Measurements from ENCODE around the gene LIG3. TPM values are rescaled to one million over a fixed set of nuclear protein-coding genes. Genes with fewer than 3 reads are reported as not detected.

Gene LIG3
- polyA plus RNA-seq, 4 donors: 4.9 to 23.9 (median 9.9) TPM

GRCh38 chr17:34979650-34980352, 511 bp upstream of the LIG3 start:
- peaks cover 2 to 6% (median 5%) of the 10 kb centered on the region in 3 donors for H3K4me1 ChIP-seq (ENCODE audit: control insufficient read depth in 3 of 3, insufficient read depth in 2 of 3, low read depth in 1 of 3, low read length in 2 of 3)
- WGBS, 3 donors: 17 to 20% (median 19%) methylated on average over 15 of the region's 15 CpGs

GRCh38 chr17:34980681-34981537, 597 bp downstream of the LIG3 start:
- Histone ChIP-seq H3K36me3 (ENCODE audit: control insufficient read depth in 3 of 3, insufficient read depth in 2 of 3, low read depth in 1 of 3, low read length in 3 of 3) (peaks cover 2 to 7% (median 3%) of the 10 kb centered on the region in 3 donors), H3K4me1 (ENCODE audit: control insufficient read depth in 3 of 3, insufficient read depth in 2 of 3, low read depth in 1 of 3, low read length in 2 of 3) (peaks cover 2 to 6% (median 5%) of the 10 kb centered on the region in 3 donors), H3K9me3 (ENCODE audit: control insufficient read depth in 2 of 2, insufficient read depth in 1 of 2, low read depth in 1 of 2, low read length in 1 of 2) (no peaks in the 10 kb centered on the region), H3K4me3 (ENCODE audit: low read depth in 1 of 3, low read length in 3 of 3) (peak overlapping the region; percentile 61 to 98 (median 71)), H3K27ac (ENCODE audit: low read depth in 1 of 3, low read length in 2 of 3) (peak overlapping the region; percentile 94 to 100 (median 98)), H3K27me3 (ENCODE audit: control insufficient read depth in 3 of 3, insufficient read depth in 3 of 3, low read length in 3 of 3) (no peaks in the 10 kb centered on the region)
- FAIRE-seq (no peak), DNase-seq (peak; percentile 74 to 89)
- 1% methylated on average over 38 to 69 of the region's 69 CpGs for WGBS, 3 donors

More at GRCh38 chr17:34979650-34980352, 511 bp upstream of the LIG3 start:
- H3K36me3 ChIP-seq (ENCODE audit: control insufficient read depth in 3 of 3, insufficient read depth in 2 of 3, low read depth in 1 of 3, low read length in 3 of 3): peaks cover 0 to 7% (median 0%) of the 10 kb centered on the region in 3 donors
- FAIRE-seq (no peak), DNase-seq (no peak)
- H3K4me3 ChIP-seq (ENCODE audit: low read depth in 1 of 3, low read length in 3 of 3): peak overlapping the region; percentile 21 to 98 (median 71)
- no peaks in the 10 kb centered on the region for H3K9me3 ChIP-seq (ENCODE audit: control insufficient read depth in 2 of 2, insufficient read depth in 1 of 2, low read depth in 1 of 2, low read length in 1 of 2)
- H3K27me3 ChIP-seq (ENCODE audit: control insufficient read depth in 3 of 3, insufficient read depth in 3 of 3, low read length in 3 of 3): no peaks in the 10 kb centered on the region
- H3K27ac ChIP-seq (ENCODE audit: low read depth in 1 of 3, low read length in 2 of 3): peak overlapping the region in 2 of 3 donors; percentile 98 to 100

GRCh38 chr17:34981538-34982241, 1.4 kb downstream of the LIG3 start:
- Histone ChIP-seq H3K4me1 (ENCODE audit: control insufficient read depth in 3 of 3, insufficient read depth in 2 of 3, low read depth in 1 of 3, low read length in 2 of 3) (peaks cover 2 to 6% (median 5%) of the 10 kb centered on the region in 3 donors), H3K36me3 (ENCODE audit: control insufficient read depth in 3 of 3, insufficient read depth in 2 of 3, low read depth in 1 of 3, low read length in 3 of 3) (peaks cover 3 to 10% (median 3%) of the 10 kb centered on the region in 3 donors), H3K27ac (ENCODE audit: low read depth in 1 of 3, low read length in 2 of 3) (peak overlapping the region; percentile 94 to 100 (median 98)), H3K27me3 (ENCODE audit: control insufficient read depth in 3 of 3, insufficient read depth in 3 of 3, low read length in 3 of 3) (no peaks in the 10 kb centered on the region), H3K9me3 (ENCODE audit: control insufficient read depth in 2 of 2, insufficient read depth in 1 of 2, low read depth in 1 of 2, low read length in 1 of 2) (no peaks in the 10 kb centered on the region), H3K4me3 (ENCODE audit: low read depth in 1 of 3, low read length in 3 of 3) (peak overlapping the region in 2 of 3 donors; percentile 71 to 98)
- FAIRE-seq (no peak), DNase-seq (peak; percentile 54 to 57)
- WGBS, 3 donors: 6 to 22% (median 20%) methylated on average over 8 of the region's 8 CpGs

- Histone ChIP-seq H3K27ac (ENCODE audit: low read depth in 1 of 3, low read length in 2 of 3) (no peak overlapping the region), H3K4me3 (ENCODE audit: low read depth in 1 of 3, low read length in 3 of 3) (no peak overlapping the region), H3K27me3 (ENCODE audit: control insufficient read depth in 3 of 3, insufficient read depth in 3 of 3, low read length in 3 of 3) (no peaks in the 10 kb centered on the region), H3K36me3 (ENCODE audit: control insufficient read depth in 3 of 3, insufficient read depth in 2 of 3, low read depth in 1 of 3, low read length in 3 of 3) (peaks cover 10 to 35% (median 14%) of the 10 kb centered on the region in 3 donors), H3K9me3 (ENCODE audit: control insufficient read depth in 2 of 2, insufficient read depth in 1 of 2, low read depth in 1 of 2, low read length in 1 of 2) (no peaks in the 10 kb centered on the region), H3K4me1 (ENCODE audit: control insufficient read depth in 3 of 3, insufficient read depth in 2 of 3, low read depth in 1 of 3, low read length in 2 of 3) (peaks cover 0 to 5% (median 2%) of the 10 kb centered on the region in 3 donors)
- FAIRE-seq (no peak), DNase-seq (no peak)
- WGBS, 3 donors: 64 to 76% (median 69%) methylated on average over 2 of the region's 2 CpGs
Observed at GRCh38 chr17:34987232-34987631, 6.9 kb downstream of the LIG3 start.

- WGBS, 3 donors: 50 to 76% (median 71%) methylated on average over 2 of the region's 2 CpGs
- peak; percentile 13 to 21 for DNase-seq
Observed at GRCh38 chr17:34988644-34989043, 8.3 kb downstream of the LIG3 start.

GRCh38 chr17:34989473-34989872, 9.2 kb downstream of the LIG3 start:
- H3K36me3 ChIP-seq (ENCODE audit: control insufficient read depth in 3 of 3, insufficient read depth in 2 of 3, low read depth in 1 of 3, low read length in 3 of 3): peaks cover 13 to 43% (median 19%) of the 10 kb centered on the region in 3 donors
- no peak for DNase-seq
- no peak overlapping the region for H3K27ac ChIP-seq (ENCODE audit: low read depth in 1 of 3, low read length in 2 of 3)
- no peak overlapping the region for H3K4me3 ChIP-seq (ENCODE audit: low read depth in 1 of 3, low read length in 3 of 3)
- H3K4me1 ChIP-seq (ENCODE audit: control insufficient read depth in 3 of 3, insufficient read depth in 2 of 3, low read depth in 1 of 3, low read length in 2 of 3): no peaks in the 10 kb centered on the region
- H3K9me3 ChIP-seq (ENCODE audit: control insufficient read depth in 2 of 2, insufficient read depth in 1 of 2, low read depth in 1 of 2, low read length in 1 of 2): no peaks in the 10 kb centered on the region
- WGBS, 3 donors: 91 to 97% (median 95%) methylated on average over 10 of the region's 10 CpGs
- H3K27me3 ChIP-seq (ENCODE audit: control insufficient read depth in 3 of 3, insufficient read depth in 3 of 3, low read length in 3 of 3): no peaks in the 10 kb centered on the region
- FAIRE-seq: no peak

More at GRCh38 chr17:34988644-34989043, 8.3 kb downstream of the LIG3 start:
- Histone ChIP-seq H3K27ac (ENCODE audit: low read depth in 1 of 3, low read length in 2 of 3) (peak overlapping the region in 1 of 3 donors; percentile 45), H3K9me3 (ENCODE audit: control insufficient read depth in 2 of 2, insufficient read depth in 1 of 2, low read depth in 1 of 2, low read length in 1 of 2) (no peaks in the 10 kb centered on the region), H3K36me3 (ENCODE audit: control insufficient read depth in 3 of 3, insufficient read depth in 2 of 3, low read depth in 1 of 3, low read length in 3 of 3) (peaks cover 13 to 37% (median 19%) of the 10 kb centered on the region in 3 donors), H3K4me3 (ENCODE audit: low read depth in 1 of 3, low read length in 3 of 3) (no peak overlapping the region), H3K27me3 (ENCODE audit: control insufficient read depth in 3 of 3, insufficient read depth in 3 of 3, low read length in 3 of 3) (no peaks in the 10 kb centered on the region), H3K4me1 (ENCODE audit: control insufficient read depth in 3 of 3, insufficient read depth in 2 of 3, low read depth in 1 of 3, low read length in 2 of 3) (no peaks in the 10 kb centered on the region)
- no peak for FAIRE-seq

- Histone ChIP-seq H3K4me3 (ENCODE audit: low read depth in 1 of 3, low read length in 3 of 3) (no peak overlapping the region), H3K27ac (ENCODE audit: low read depth in 1 of 3, low read length in 2 of 3) (peak overlapping the region in 1 of 3 donors; percentile 67), H3K36me3 (ENCODE audit: control insufficient read depth in 3 of 3, insufficient read depth in 2 of 3, low read depth in 1 of 3, low read length in 3 of 3) (peaks cover 11 to 55% (median 25%) of the 10 kb centered on the region in 3 donors), H3K9me3 (ENCODE audit: control insufficient read depth in 2 of 2, insufficient read depth in 1 of 2, low read depth in 1 of 2, low read length in 1 of 2) (no peaks in the 10 kb centered on the region), H3K27me3 (ENCODE audit: control insufficient read depth in 3 of 3, insufficient read depth in 3 of 3, low read length in 3 of 3) (no peaks in the 10 kb centered on the region), H3K4me1 (ENCODE audit: control insufficient read depth in 3 of 3, insufficient read depth in 2 of 3, low read depth in 1 of 3, low read length in 2 of 3) (no peaks in the 10 kb centered on the region)
- 9 to 34% (median 23%) methylated on average over 6 of the region's 6 CpGs for WGBS, 3 donors
- FAIRE-seq (no peak), DNase-seq (peak; percentile 56 to 69)
Observed at GRCh38 chr17:34990921-34991365, 10.6 kb downstream of the LIG3 start.

GRCh38 chr17:34991606-34992005, 11.3 kb downstream of the LIG3 start:
- no peak for FAIRE-seq
- peak overlapping the region in 2 of 3 donors; percentile 53 to 67 for H3K27ac ChIP-seq (ENCODE audit: low read depth in 1 of 3, low read length in 2 of 3)
- H3K4me3 ChIP-seq (ENCODE audit: low read depth in 1 of 3, low read length in 3 of 3): no peak overlapping the region
- H3K36me3 ChIP-seq (ENCODE audit: control insufficient read depth in 3 of 3, insufficient read depth in 2 of 3, low read depth in 1 of 3, low read length in 3 of 3): peaks cover 11 to 55% (median 25%) of the 10 kb centered on the region in 3 donors
- H3K4me1 ChIP-seq (ENCODE audit: control insufficient read depth in 3 of 3, insufficient read depth in 2 of 3, low read depth in 1 of 3, low read length in 2 of 3): no peaks in the 10 kb centered on the region
- H3K9me3 ChIP-seq (ENCODE audit: control insufficient read depth in 2 of 2, insufficient read depth in 1 of 2, low read depth in 1 of 2, low read length in 1 of 2): no peaks in the 10 kb centered on the region
- no peaks in the 10 kb centered on the region for H3K27me3 ChIP-seq (ENCODE audit: control insufficient read depth in 3 of 3, insufficient read depth in 3 of 3, low read length in 3 of 3)
- DNase-seq: no peak
- 88 to 94% (median 92%) methylated on average over 3 of the region's 3 CpGs for WGBS, 3 donors
